ENCODE data around the gene GDF9.
"Not testable (repeated sequence)": the region's sequence is repeated elsewhere in the genome, so short reads cannot be mapped to it uniquely, and the experiment has no call there.

Gene GDF9

GRCh38 chr5:132872788-132873118 is 6.5 kb upstream of the GDF9 start:
- no peak for DNase-seq

DNA sequence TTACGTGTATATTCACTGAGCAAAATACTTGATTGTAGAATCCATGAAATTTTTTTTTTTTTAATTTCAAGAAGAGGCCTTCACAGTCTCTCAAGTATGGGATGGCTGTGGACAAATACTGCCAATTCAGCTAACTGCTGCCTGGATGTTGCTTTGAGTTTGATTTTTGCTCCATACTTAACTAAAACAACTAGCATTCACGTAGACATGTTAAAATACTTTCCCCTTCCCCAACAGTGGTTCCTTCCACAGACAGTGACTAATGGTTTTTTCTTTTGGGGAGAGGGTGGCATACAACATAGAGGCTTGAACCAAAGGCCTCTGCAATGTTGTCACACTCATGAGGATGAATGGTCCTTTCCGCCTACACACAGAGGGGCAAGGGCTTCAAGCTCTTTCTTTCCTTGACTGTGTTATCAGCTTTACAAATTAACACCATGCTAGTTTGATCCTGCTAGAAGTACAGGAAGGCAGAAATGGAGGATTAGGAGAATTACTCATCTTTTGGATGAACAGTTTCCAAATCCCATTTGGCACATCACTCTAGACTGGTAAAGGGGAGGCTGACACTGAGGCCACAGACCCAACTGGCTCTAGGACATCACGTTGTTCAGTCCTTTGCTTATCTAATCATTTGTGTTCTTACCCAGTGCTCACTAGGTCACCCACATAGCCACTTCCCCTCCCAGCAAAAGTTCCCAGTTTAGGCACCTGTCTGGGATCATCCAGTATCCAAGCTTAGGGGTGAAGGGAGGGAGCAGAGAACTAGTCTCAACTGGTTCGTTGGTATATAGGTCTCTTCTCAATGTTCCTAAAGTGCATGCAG is 5.4 kb upstream of the GDF9 start:
- DNase-seq, result no peak

DNA sequence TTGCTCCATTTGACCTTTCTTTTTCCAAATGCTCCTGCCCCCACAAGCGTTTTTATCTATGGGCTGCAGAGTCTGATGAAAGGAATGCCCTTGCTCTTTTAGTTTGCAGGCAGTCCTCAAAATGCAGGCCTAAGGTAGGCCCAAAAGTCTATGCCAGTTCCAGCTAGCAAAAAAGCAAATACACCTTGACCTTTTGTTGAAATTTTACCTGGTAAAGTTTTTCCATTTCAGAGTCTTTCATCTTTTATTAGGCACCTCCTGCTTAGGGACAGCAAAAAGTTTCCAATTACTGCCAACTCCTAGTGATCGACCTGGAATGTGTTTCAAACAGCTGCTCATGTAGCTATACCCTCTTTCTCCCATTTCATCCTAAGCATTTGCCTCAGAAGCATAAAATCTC is 4.5 kb upstream of the GDF9 start:
- DNase-seq, result no peak

GRCh38 chr5:132868754-132869153 is 2.5 kb upstream of the GDF9 start:
- DNase-seq, result no peak

GRCh38 chr5:132867046-132867451 is 780 bp upstream of the GDF9 start:
- no peak for DNase-seq

DNA sequence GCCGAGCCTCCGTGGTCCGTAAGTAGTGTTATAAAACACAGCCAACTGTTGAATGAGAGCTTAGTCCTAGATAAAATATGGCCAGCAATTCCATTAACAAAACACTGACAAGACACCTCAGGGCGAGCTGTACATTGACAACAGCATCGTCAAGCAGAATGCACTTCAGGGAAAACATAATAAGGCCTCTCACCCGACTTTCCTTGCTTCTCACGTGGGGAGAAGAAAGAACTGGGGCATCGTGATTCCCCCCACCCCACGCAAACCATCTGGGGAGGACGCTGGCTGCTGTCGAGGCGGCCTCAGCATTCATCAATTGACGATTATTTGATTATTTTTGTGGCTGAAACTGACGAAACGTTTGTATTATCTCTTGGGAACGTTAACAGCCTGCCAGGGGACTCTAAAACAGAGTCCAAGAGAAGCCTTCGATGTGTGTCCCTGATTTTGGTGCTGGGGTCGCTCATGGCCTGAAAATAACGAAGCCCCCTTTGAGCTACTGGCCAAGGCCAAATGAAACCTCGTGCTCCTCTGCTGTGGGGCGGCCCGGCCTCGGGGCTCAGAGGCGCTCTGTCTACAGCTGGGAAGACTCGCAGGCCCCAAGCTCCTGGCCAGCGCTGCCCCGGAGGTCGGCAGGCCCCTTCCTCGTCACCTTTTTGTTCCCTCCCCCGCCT is 464 bp downstream of the GDF9 start:
- DNase-seq, result no peak

DNA sequence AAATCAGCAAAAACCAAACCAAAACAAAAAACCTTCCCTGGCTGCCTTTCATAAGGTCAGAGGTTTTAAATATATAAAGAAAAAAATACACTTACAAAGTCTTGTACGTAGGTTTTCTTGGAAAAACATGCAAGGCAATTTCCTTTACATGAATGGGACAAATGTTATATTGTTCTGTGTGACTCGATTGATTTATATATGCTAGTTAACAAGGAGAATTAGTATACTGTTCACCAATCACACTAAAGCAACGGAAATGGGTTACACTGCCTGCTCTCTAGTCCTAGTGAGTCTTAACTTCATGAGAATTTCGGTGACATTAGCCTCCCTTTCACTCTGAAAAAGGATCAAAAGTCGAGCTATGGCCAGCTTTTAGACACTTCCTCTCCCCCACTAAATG is 5.5 kb downstream of the GDF9 start:
- no peak for DNase-seq

GRCh38 chr5:132859889-132860437 is 6.3 kb downstream of the GDF9 start:
- no peak for DNase-seq

DNA sequence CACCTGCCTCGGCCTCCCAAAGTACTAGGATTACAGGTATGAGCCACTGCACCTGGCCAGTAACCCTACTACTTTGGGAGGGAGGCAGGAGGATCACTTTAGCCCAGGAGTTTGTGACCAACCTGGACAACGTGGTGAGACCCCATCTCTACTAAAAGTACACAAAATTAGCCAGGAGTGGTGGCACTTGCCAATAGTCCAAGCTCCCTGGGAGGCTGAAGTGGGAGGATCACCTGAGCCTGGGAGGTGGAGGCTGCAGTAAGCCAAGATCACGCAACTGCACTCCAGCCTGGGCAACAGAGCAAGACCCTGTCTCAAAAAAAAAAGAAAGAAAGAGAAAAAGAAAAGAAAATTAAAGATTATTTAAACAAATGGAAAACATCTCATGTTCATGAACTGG is 10.3 kb downstream of the GDF9 start:
- DNase-seq, result no peak

DNA sequence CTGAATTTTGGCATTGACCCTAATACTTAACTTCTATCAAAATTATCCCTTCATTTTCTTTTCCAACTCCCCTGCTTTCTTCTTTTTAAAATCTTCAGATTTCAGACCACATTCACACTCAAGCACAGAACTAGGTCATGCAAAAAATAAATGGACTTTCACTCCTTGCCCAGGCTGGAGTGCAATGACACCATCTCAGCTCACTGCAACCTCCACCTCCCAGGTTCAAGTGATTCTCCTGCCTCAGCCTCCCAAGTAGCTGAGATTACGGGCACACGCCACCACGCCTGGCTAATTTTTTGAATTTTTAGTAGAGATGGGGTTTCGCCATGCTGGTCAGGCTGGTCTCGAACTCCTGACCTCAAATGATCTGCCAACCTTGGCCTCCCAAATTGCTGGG is 11.3 kb downstream of the GDF9 start:
- not testable (repeated sequence) for DNase-seq

DNA sequence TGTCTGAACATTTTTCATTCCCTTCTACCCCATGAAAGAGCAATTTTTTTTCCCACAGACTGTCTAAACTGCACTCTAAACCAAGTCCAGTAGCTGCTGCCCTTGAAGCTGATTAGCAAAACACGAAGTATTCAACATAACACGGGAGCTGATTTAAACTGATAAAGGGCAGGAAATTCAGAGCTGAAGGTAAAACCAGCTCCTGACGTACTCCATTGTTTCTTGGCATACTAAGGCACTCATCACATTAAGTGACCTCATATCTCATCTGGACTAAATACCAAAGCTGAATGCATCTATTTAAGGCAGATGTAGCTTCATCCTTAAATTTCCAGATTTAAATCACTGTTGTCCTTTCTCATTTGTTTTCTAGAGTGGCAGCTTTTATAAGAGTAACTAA is 12.0 kb downstream of the GDF9 start:
- DNase-seq, result no peak

- no peak for DNase-seq
These were observed 12.5 kb downstream of the GDF9 start for GRCh38 chr5:132853790-132854189.

- no peak for DNase-seq
These were observed 12.9 kb downstream of the GDF9 start for GRCh38 chr5:132853323-132853722.

- DNase-seq, result no peak
These were observed 16.2 kb downstream of the GDF9 start for GRCh38 chr5:132850066-132850465.

- no peak for DNase-seq
These were observed 16.9 kb downstream of the GDF9 start for GRCh38 chr5:132849347-132849746.

DNA sequence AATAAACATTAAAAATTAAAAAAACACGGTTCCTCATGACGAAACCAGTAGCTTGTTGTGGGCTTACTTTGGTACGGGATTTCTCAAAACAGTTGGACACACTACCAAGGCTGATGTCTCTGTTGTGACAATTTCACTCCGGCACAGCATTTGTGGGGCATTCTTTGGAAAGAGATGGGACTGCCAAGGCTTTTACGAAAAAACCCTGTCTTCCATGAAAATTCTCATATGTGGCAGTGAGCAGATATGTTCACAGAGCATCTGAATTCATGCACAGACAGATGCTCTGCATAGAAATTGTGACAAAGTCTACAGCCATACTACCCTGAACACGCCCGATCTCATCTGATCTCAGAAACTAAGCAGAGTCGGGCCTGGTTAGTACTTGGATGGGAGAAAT is 18.0 kb downstream of the GDF9 start:
- no peak for DNase-seq

- DNase-seq, result no peak
These were observed 25.0 kb downstream of the GDF9 start for GRCh38 chr5:132841305-132841704.

DNA sequence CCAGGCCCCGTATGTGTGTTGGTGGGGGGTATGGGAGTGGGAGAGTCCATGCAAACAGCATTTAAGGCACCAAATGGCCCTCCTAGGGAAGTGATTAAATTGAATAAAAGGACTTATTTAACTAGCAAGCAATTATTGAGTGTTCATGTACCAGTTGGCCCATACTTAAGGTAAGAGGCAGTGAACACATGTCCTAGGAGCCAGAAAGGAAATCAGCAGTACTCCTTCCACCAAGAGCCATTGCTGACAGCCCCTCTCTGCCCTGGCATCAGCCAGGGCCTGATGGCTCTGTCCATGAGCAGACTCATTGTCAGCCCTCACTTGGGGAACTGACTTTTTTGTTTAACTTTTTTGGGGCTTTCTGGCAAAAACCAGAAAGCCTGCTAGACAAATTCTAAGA is 25.4 kb downstream of the GDF9 start:
- DNase-seq, result no peak

GRCh38 chr5:132840313-132840712 is 26.0 kb downstream of the GDF9 start:
- no peak for DNase-seq

GRCh38 chr5:132839426-132840301 is 26.6 kb downstream of the GDF9 start:
- no peak for DNase-seq

DNA sequence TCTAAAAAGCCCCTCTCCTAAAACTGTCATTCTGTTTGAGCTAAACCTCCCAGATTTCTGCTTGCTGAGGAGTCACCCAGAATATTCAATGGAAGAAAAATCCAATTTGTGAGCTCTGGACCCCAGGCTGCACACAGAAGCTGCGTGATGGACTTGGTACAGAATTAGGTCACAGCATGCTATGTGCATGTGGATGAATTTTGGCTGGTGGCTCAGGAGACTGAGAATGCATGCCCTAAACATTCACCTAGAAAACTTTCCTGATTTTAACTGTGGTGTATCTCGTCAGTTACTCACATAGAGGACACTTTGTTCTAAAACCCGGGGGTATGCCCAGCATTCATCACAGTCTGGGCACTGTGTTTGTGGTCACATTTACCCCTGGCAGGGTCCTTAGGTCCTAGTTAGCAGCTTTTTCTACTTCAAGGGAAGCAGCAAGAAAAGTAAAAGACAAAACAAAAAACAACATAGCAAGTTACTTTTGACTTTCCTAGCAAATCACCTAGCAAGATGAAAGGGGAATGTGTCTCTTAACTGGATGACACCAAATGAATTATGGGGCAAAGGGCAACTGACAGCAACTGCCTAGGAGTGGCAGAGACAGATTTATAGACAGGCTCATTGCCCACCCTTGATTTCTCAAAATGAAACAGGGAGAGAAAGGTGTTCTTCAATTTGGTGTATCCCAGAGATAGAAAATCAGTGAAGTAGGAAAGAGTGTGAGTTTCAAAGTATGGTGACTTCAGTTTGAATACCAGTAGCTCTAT is 27.6 kb downstream of the GDF9 start:
- DNase-seq, result no peak

GRCh38 chr5:132837868-132838267 is 28.4 kb downstream of the GDF9 start:
- no peak for DNase-seq

- no peak for DNase-seq
These were observed 29.4 kb downstream of the GDF9 start for GRCh38 chr5:132836852-132837251.

Data from cerebellar nuclear complex (tissue), 1 donor.